GM12878 (cell line): Measurements from ENCODE around the gene POLR1D. TPM values are rescaled to one million over a fixed set of nuclear protein-coding genes. Genes with fewer than 3 reads are reported as not detected.

Experiments used
- ATAC-seq: fragments of 200-7000 bp; cut with Tn5 transposase; 3 replicates; pipeline ENCODE4 v1.9.1; 2020; ENCODE audit warnings: mild to moderate bottlenecking, moderate library complexity
- BruUV-seq: library from RNA; stranded (reverse); fragments of 400-500 nt; replicated peaks from 2 replicates; lab custom pipeline; 2021; lab: Mats Ljungman, UMichigan
- CTCF ChIA-PET: fragments of 300-600 bp; sonication (Branson Sonifier 250); formaldehyde crosslinking; extraction: SDS; loops from one replicate; lab custom pipeline; 2021; ENCODE audit warnings: inconsistent platforms; lab: Yijun Ruan, JAX
- POLR2A ChIA-PET: fragments of 350-600 bp; formaldehyde crosslinking; extraction: SDS; loops from one replicate; lab custom pipeline; 2021; ENCODE audit warnings: inconsistent platforms; lab: Charles Lee
- RAD21 ChIA-PET: fragments of 300-600 bp; sonication (Branson Sonifier 250); formaldehyde crosslinking; loops from one replicate; lab custom pipeline; 2023; ENCODE audit warnings: antibody characterized with exemption; ENCODE audit not compliant: unreplicated experiment; lab: Charles Lee
- SMC1A ChIA-PET: fragments of 300-600 bp; sonication (Branson Sonifier 250); formaldehyde crosslinking; loops from one replicate; lab custom pipeline; 2023; ENCODE audit not compliant: unreplicated experiment, uncharacterized antibody; lab: Charles Lee
- DNase-seq: peaks from one replicate; pipeline ENCODE4 v3.0.0-alpha.2; 2011; ENCODE audit warnings: low read depth, low spot score
- FAIRE-seq: peaks from 3 replicates; lab custom pipeline; 2011; peaks lifted over from hg19 to GRCh38; lab: Jason Lieb, UNC
- H2AFZ ChIP-seq: 2 replicates; pipeline ENCODE4 v1.6.0; 2011; ENCODE audit warnings: low read depth, low read length, control low read depth; ENCODE audit not compliant: control insufficient read depth
- H3K27ac ChIP-seq: 2 replicates; pipeline ENCODE4 v1.5.1; 2011; ENCODE audit warnings: control low read depth; ENCODE audit not compliant: control insufficient read depth, insufficient read depth
- H3K27me3 ChIP-seq, 2 experiments: replicated peaks in 1 of 2; 2 replicates each; pipeline versions ENCODE4 v1.6.0 to v1.6.1; 2011; ENCODE audit warnings: low read length in 1 of 2; ENCODE audit not compliant: control insufficient read depth in 2 of 2, insufficient read depth in 2 of 2
- H3K36me3 ChIP-seq, 2 experiments: 2 replicates each; pipeline ENCODE4 v1.5.1; 2011; ENCODE audit warnings: low read length in 1 of 2; ENCODE audit not compliant: control insufficient read depth in 2 of 2, insufficient read depth in 2 of 2
- H3K4me1 ChIP-seq: 2 replicates; pipeline ENCODE4 v1.6.1; 2011; ENCODE audit warnings: mild to moderate bottlenecking, low read length, moderate library complexity, mixed read lengths; ENCODE audit not compliant: control insufficient read depth, insufficient read depth
- H3K4me2 ChIP-seq: 2 replicates; pipeline ENCODE4 v1.6.0; 2011; ENCODE audit warnings: control low read depth; ENCODE audit not compliant: control insufficient read depth, insufficient read depth
- H3K4me3 ChIP-seq: fragments of 200-600 bp; sonication (generic); 2 replicates; pipeline ENCODE4 v1.5.1; 2016
- H3K79me2 ChIP-seq: 2 replicates; pipeline ENCODE4 v1.6.0; 2011; ENCODE audit warnings: low read length; ENCODE audit not compliant: control insufficient read depth, insufficient read depth
- H3K9ac ChIP-seq: 2 replicates; pipeline ENCODE4 v1.8.0; 2011; ENCODE audit warnings: low read length, control low read depth, mixed read lengths; ENCODE audit not compliant: control insufficient read depth, insufficient read depth
- H3K9me3 ChIP-seq: replicated peaks from 3 replicates; pipeline ENCODE4 v1.5.1; 2011; ENCODE audit warnings: mild to moderate bottlenecking, low read length; ENCODE audit not compliant: control insufficient read depth, insufficient read depth
- H4K20me1 ChIP-seq: 2 replicates; pipeline ENCODE4 v1.6.0; 2011; ENCODE audit not compliant: control insufficient read depth, insufficient read depth
- BACH1 ChIP-seq: fragments of 450-650 bp; IDR thresholded peaks from 2 replicates; pipeline ENCODE4 v1.6.1; 2017; ENCODE audit warnings: mild to moderate bottlenecking, borderline replicate concordance
- EGR1 ChIP-seq, 2 experiments: IDR thresholded peaks; 1 replicate in 1 of 2; 2 replicates in 1 of 2; pipeline ENCODE4 v1.6.1; 2011 to 2012; ENCODE audit warnings: low read depth in 2 of 2, low read length in 2 of 2, borderline replicate concordance in 1 of 2, mild to moderate bottlenecking in 1 of 2, moderate library complexity in 1 of 2
- ESRRA ChIP-seq: IDR thresholded peaks from 2 replicates; pipeline ENCODE4 v1.6.1; 2012; ENCODE audit warnings: mild to moderate bottlenecking, low read length, improper control_type of control experiment
- MEF2B ChIP-seq: fragments of 450-650 bp; IDR thresholded peaks from 2 replicates; pipeline ENCODE4 v1.6.1; 2018; ENCODE audit warnings: mild to moderate bottlenecking, moderate library complexity; ENCODE audit not compliant: partially characterized antibody, poor library complexity, severe bottlenecking
- NFXL1 ChIP-seq: fragments of 450-650 bp; IDR thresholded peaks from 2 replicates; pipeline ENCODE4 v1.6.1; 2017; ENCODE audit warnings: antibody characterized with exemption, mild to moderate bottlenecking, borderline replicate concordance
- SIX5 ChIP-seq: IDR thresholded peaks from 2 replicates; pipeline ENCODE4 v1.6.1; 2011; ENCODE audit warnings: mild to moderate bottlenecking, low read depth, low read length, moderate library complexity; ENCODE audit not compliant: severe bottlenecking
- in situ Hi-C: fragments of 300-500 bp; cut with MboI; formaldehyde crosslinking; loops from 9 replicates; pipeline ENCODE4 v1.14.3; 2018; ENCODE audit warnings: mixed read lengths
- intact Hi-C: fragments of 100-400 bp; cut with micrococcal nuclease; formaldehyde crosslinking; loops from one replicate; pipeline ENCODE4 v1.14.2; 2022; ENCODE audit not compliant: unreplicated experiment
- polyA plus RNA-seq, 11 experiments: library from polyadenylated mRNA; depleted of rRNA in 4 of 11; unstranded in 6 of 11; stranded (reverse) in 5 of 11; fragments of >200 nt; fragmentation: Nextera tagmentation in 4 of 11; fragmentation: Illumina TruSeq in 1 of 11; extraction: Ambion mirVana in 4 of 11; extraction: Trizol in 1 of 11; gene quantifications; 1 replicate in 1 of 11; 2 replicates in 10 of 11; pipeline versions ENCODE4 v1.2.1 to v1.2.3, GENCODE V29; 2011 to 2016; ENCODE audit warnings: inconsistent platforms in 2 of 11, missing spikeins in 2 of 11, low read depth in 1 of 11
- total RNA-seq, 4 experiments: library from RNA; depleted of rRNA in 3 of 4; stranded (reverse); fragments of >200 nt in 3 of 4; fragmentation: Illumina TruSeq in 1 of 4; extraction: Trizol in 1 of 4; gene quantifications; 2 replicates each; pipeline versions ENCODE4 v1.2.1 to v1.2.3, GENCODE V29; 2013 to 2021

The POLR1D gene
- total and polyA plus RNA-seq, 10 of the 15 experiments (the other 5 are each of a cell fraction or from before 2014, with no cell fraction given) = 119 to 223 (median 160) TPM

- H3K9me3 ChIP-seq = no peaks in the 10 kb centered on the region
- SMC1A ChIA-PET = interaction anchor here (0.8 to 2.6 kb wide), 3 partner anchors 8 to 347 kb away, joined by 3 to 9 read pairs (median 3); no protein-coding TSS in a partner anchor
- FAIRE-seq (no peak), DNase-seq (no peak), ATAC-seq (no peak)
- H3K27me3 ChIP-seq = no peaks in the 10 kb centered on the region
- RAD21 ChIA-PET = interaction anchor here (1.0 kb wide), 1 partner anchor 8 kb away, joined by 4 read pairs; no protein-coding TSS in a partner anchor
- POLR2A ChIA-PET = interaction anchor here (2.1 kb wide), 1 partner anchor 9 kb away, joined by 7 read pairs; no protein-coding TSS in a partner anchor
- H3K27ac ChIP-seq = no peak overlapping the region
- intact Hi-C loops = no loop called here
- H3K79me2 ChIP-seq = no peaks in the 10 kb centered on the region; the same call in 1 of the 2 replicates
- TF ChIP-seq NFXL1 (no peak), MEF2B (no peak), BACH1 (no peak), EGR1 (IDR thresholded peaks at IDR 0.05; ENCODE audit: borderline replicate concordance in 1 of 2, low read depth in 2 of 2, low read length in 2 of 2) (no peak), SIX5 (no peak), ESRRA (no peak)
- H2AFZ ChIP-seq = no peak overlapping the region
- in situ Hi-C loops = no loop called here
- H3K9ac ChIP-seq = no peak overlapping the region
- no peak overlapping the region for H3K4me3 ChIP-seq
- peaks cover 14% of the 10 kb centered on the region; the same call in 1 of the 2 replicates for H3K4me1 ChIP-seq
- no peak overlapping the region for H3K4me2 ChIP-seq
- CTCF ChIA-PET = interaction anchor here (1.9 kb wide), 1 partner anchor 21 kb away, joined by 6 read pairs; the partner anchor contains the start of gene LNX2
- H4K20me1 ChIP-seq = no peaks in the 10 kb centered on the region
- no TSS peak for BruUV-seq
- no peaks in the 10 kb centered on the region for H3K36me3 ChIP-seq
These were observed 22.6 kb upstream of the POLR1D start for GRCh38 chr13:27599096-27599495.
